Natural killer cell (primary cell): ENCODE measurements around the gene MIEN1. TPM values are rescaled to one million over a fixed set of nuclear protein-coding genes. Genes with fewer than 3 reads are reported as not detected.

Source experiments
- ATAC-seq, 3 donors: fragments of 150-1000 bp in 2 of 3; fragments of 200-7000 bp in 1 of 3; cut with Tn5 transposase; 1 replicate in 1 of 3; 2 replicates in 2 of 3; pipeline ENCODE4 v1.10.0; 2021; ENCODE audit warnings: mild to moderate bottlenecking in 2 of 3, moderate library complexity in 2 of 3
- DNase-seq, 2 donors: peaks; one replicate each; pipeline versions ENCODE4 v3.0.0 to v3.0.0-alpha.2; 2013 to 2021; ENCODE audit warnings: mixed read lengths in 1 of 2
- H3K27ac ChIP-seq: one replicate; pipeline ENCODE4 v1.5.1; 2013; ENCODE audit warnings: mild to moderate bottlenecking, low read length
- H3K27me3 ChIP-seq: one replicate; pipeline ENCODE4 v1.6.1; 2013; ENCODE audit warnings: low read length; ENCODE audit not compliant: control insufficient read depth, insufficient read depth
- H3K36me3 ChIP-seq: one replicate; pipeline ENCODE4 v1.6.1; 2013; ENCODE audit warnings: low read length; ENCODE audit not compliant: control insufficient read depth, insufficient read depth
- H3K4me1 ChIP-seq: one replicate; pipeline ENCODE4 v1.6.1; 2013; ENCODE audit warnings: low read length; ENCODE audit not compliant: control insufficient read depth, insufficient read depth
- H3K4me3 ChIP-seq: one replicate; pipeline ENCODE4 v1.5.1; 2013; ENCODE audit warnings: low read length
- H3K9me3 ChIP-seq: one replicate; pipeline ENCODE4 v1.6.1; 2013; ENCODE audit warnings: low read length; ENCODE audit not compliant: control insufficient read depth, insufficient read depth
- H3K27ac Mint-ChIP-seq, 2 donors: one replicate each; pipeline ENCODE4 v1.8.0; 2022; ENCODE audit warnings: mild to moderate bottlenecking in 2 of 2, mixed read lengths in 2 of 2, moderate library complexity in 1 of 2
- H3K27me3 Mint-ChIP-seq, 2 donors: one replicate each; pipeline ENCODE4 v1.8.0; 2022; ENCODE audit warnings: low read depth in 2 of 2, mixed read lengths in 2 of 2
- H3K36me3 Mint-ChIP-seq: one replicate; pipeline ENCODE4 v1.8.0; 2022; ENCODE audit warnings: mixed read lengths
- H3K4me1 Mint-ChIP-seq, 2 donors: one replicate each; pipeline ENCODE4 v1.8.0; 2022; ENCODE audit warnings: mixed read lengths in 2 of 2
- H3K4me3 Mint-ChIP-seq: one replicate; pipeline ENCODE4 v1.8.0; 2022; ENCODE audit warnings: mild to moderate bottlenecking, moderate library complexity, mixed read lengths
- H3K9me3 Mint-ChIP-seq, 2 donors: one replicate each; pipeline ENCODE4 v1.8.0; 2022; ENCODE audit warnings: mixed read lengths in 2 of 2
- WGBS: methylation state at CpG from one replicate; pipeline ENCODE4 v1.1.7; 2013; ENCODE audit warnings: missing lambda C conversion rate; ENCODE audit not compliant: insufficient coverage; 5-methylcytosine and 5-hydroxymethylcytosine counted together
- intact Hi-C: fragments of 100-400 bp; cut with micrococcal nuclease; formaldehyde crosslinking; loops from one replicate; pipeline ENCODE4 v1.14.2; 2022
- total RNA-seq, 4 donors: library from RNA; stranded (reverse); fragments of 120-200 nt in 1 of 4; gene quantifications; one replicate each; pipeline versions ENCODE4 v1.2.3 to v1.2.4, GENCODE V29; 2013 to 2022
- TF ChIP-seq, protein P1 (sequence below): fragments of 200-600 bp; IDR thresholded peaks from one replicate; pipeline ENCODE4 v1.8.0; 2022; ENCODE audit warnings: antibody characterized with exemption

Gene MIEN1
- total RNA-seq, 3 donors from 2014 or later (not counting 1 experiment from before 2014, with no cell fraction given): 48.8 to 55.2 (median 51.6) TPM

- Mint-ChIP-seq H3K4me1 (peaks cover 37 to 38% of the 10 kb centered on the region in 2 donors), H3K4me3 (peak overlapping the region; percentile 69), H3K36me3 (no peaks in the 10 kb centered on the region), H3K9me3 (no peaks in the 10 kb centered on the region), H3K27me3 (no peaks in the 10 kb centered on the region), H3K27ac (peak overlapping the region; percentile 94 to 99)
- TF ChIP-seq, protein P1, sequence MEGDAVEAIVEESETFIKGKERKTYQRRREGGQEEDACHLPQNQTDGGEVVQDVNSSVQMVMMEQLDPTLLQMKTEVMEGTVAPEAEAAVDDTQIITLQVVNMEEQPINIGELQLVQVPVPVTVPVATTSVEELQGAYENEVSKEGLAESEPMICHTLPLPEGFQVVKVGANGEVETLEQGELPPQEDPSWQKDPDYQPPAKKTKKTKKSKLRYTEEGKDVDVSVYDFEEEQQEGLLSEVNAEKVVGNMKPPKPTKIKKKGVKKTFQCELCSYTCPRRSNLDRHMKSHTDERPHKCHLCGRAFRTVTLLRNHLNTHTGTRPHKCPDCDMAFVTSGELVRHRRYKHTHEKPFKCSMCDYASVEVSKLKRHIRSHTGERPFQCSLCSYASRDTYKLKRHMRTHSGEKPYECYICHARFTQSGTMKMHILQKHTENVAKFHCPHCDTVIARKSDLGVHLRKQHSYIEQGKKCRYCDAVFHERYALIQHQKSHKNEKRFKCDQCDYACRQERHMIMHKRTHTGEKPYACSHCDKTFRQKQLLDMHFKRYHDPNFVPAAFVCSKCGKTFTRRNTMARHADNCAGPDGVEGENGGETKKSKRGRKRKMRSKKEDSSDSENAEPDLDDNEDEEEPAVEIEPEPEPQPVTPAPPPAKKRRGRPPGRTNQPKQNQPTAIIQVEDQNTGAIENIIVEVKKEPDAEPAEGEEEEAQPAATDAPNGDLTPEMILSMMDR: no peak
- intact Hi-C loops: loop anchor here (5.0 kb wide), 2 partner anchors 115 to 205 kb away; partner anchors contain the start of gene STARD3
- H3K27ac ChIP-seq: no peak overlapping the region
- DNase-seq (peak in 1 of 2 donors; percentile 39), ATAC-seq (no peak)
- H3K4me3 ChIP-seq: no peak overlapping the region
- peaks cover 50% of the 10 kb centered on the region for H3K4me1 ChIP-seq
- no peaks in the 10 kb centered on the region for H3K9me3 ChIP-seq
- 91% methylated on average over 13 of the region's 13 CpGs for WGBS
- no peaks in the 10 kb centered on the region for H3K27me3 ChIP-seq
- no peaks in the 10 kb centered on the region for H3K36me3 ChIP-seq
These were observed 22.0 kb upstream of the MIEN1 start for GRCh38 chr17:39752241-39752881.

DNA sequence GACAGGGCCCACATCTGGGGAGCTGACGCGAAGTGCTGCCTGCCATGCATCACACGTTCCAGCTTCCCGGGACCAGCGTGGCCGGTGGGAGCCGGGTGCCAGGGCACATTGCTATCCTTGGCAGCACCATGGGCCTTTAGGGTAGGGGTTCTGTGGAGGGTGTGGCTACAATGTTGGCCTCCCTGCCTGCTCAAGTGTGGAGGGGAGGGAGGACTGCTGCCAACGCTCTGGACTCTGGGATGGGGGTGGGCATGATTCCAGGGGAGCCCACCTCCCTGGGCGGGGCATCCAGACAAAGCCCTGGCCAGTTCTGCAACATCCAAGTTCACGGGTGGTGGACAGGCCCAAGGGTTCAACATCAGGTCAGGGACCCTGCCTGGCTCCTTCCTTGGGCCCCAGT lies 21.3 kb upstream of the MIEN1 start:
- no peak overlapping the region for H3K27ac Mint-ChIP-seq
- H3K27ac ChIP-seq: no peak overlapping the region
- H3K4me1 ChIP-seq: peaks cover 43% of the 10 kb centered on the region
- H3K4me3 Mint-ChIP-seq: no peak overlapping the region
- intact Hi-C loops: loop anchor here (5.0 kb wide), 2 partner anchors 114 to 204 kb away; partner anchors contain the start of gene STARD3
- TF ChIP-seq, protein P1: no peak
- H3K9me3 Mint-ChIP-seq: no peaks in the 10 kb centered on the region
- no peak for ATAC-seq
- peaks cover 30 to 31% of the 10 kb centered on the region in 2 donors for H3K4me1 Mint-ChIP-seq
- H3K27me3 Mint-ChIP-seq: no peaks in the 10 kb centered on the region
- no peaks in the 10 kb centered on the region for H3K36me3 Mint-ChIP-seq
- 94% methylated on average over 10 of the region's 10 CpGs for WGBS
- no peak overlapping the region for H3K4me3 ChIP-seq
- DNase-seq: no peak
- H3K9me3 ChIP-seq: no peaks in the 10 kb centered on the region
- H3K36me3 ChIP-seq: no peaks in the 10 kb centered on the region
- H3K27me3 ChIP-seq: no peaks in the 10 kb centered on the region

DNA sequence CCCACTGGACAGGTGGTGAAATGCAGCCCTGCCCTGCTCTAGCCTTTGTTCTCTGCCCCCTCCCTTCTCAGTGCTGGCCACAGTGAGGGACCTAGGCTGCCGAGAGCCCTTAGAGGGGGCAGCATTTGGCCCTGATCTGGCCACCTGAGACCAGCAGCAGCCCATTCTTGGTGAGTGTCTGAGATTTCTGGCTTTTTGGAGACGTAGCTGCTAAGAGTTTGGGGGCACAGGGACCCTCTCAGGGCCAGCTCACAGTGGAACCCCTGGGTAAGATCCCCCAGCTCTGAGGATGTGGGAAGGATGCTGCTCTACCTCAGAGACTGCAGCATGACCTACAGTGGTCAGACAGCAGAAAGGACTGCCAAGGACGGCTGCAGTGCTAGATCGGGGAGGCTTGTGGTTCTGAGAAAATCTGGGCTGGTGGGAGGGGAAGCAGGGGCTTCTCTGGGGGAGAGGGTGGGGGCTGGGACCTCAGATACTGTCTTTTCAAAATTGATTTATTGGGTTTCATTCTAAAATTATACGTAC lies 20.7 kb upstream of the MIEN1 start:
- no peak overlapping the region for H3K4me3 ChIP-seq
- H3K27ac ChIP-seq: no peak overlapping the region
- H3K4me1 ChIP-seq: peaks cover 38% of the 10 kb centered on the region
- Mint-ChIP-seq H3K9me3 (no peaks in the 10 kb centered on the region), H3K4me1 (peaks cover 25 to 26% of the 10 kb centered on the region in 2 donors), H3K27me3 (no peaks in the 10 kb centered on the region), H3K36me3 (no peaks in the 10 kb centered on the region), H3K4me3 (no peak overlapping the region), H3K27ac (no peak overlapping the region)
- no peaks in the 10 kb centered on the region for H3K9me3 ChIP-seq
- DNase-seq (no peak), ATAC-seq (no peak)
- TF ChIP-seq, protein P1: no peak
- no peaks in the 10 kb centered on the region for H3K36me3 ChIP-seq
- H3K27me3 ChIP-seq: no peaks in the 10 kb centered on the region
- intact Hi-C loops: loop anchor here (5.0 kb wide), 2 partner anchors 114 to 204 kb away; partner anchors contain the start of gene STARD3
- WGBS: 77% methylated on average over 5 of the region's 5 CpGs
